Activated naive CD4-positive, alpha-beta T cell treated with anti-CD3 and anti-CD28 coated beads, Interleukin-2, amount 50 U/mL, for 72 hours (primary cell): ENCODE measurements around the gene MYLK4. TPM values are rescaled to one million over a fixed set of nuclear protein-coding genes. Genes with fewer than 3 reads are reported as not detected.

Experiments
- ATAC-seq, 2 donors: fragments of 150-1000 bp; cut with Tn5 transposase; 2 replicates each; pipeline ENCODE4 v1.10.0; 2021; ENCODE audit warnings: mild to moderate bottlenecking in 2 of 2, moderate library complexity in 2 of 2
- DNase-seq, 2 donors: peaks; one replicate each; pipeline ENCODE4 v3.0.0; 2021 to 2022; ENCODE audit warnings: low spot score in 2 of 2
- H3K27ac Mint-ChIP-seq, 2 donors: one replicate each; pipeline ENCODE4 v1.8.0; 2022; ENCODE audit warnings: mild to moderate bottlenecking in 2 of 2, mixed read lengths in 2 of 2
- H3K36me3 Mint-ChIP-seq, 2 donors: one replicate each; pipeline ENCODE4 v1.8.0; 2022; ENCODE audit warnings: mixed read lengths in 2 of 2
- H3K9me3 Mint-ChIP-seq, 2 donors: one replicate each; pipeline ENCODE4 v1.8.0; 2022; ENCODE audit warnings: mixed read lengths in 2 of 2
- total RNA-seq, 2 donors: library from RNA; stranded (reverse); gene quantifications; one replicate each; pipeline ENCODE4 v1.2.3, GENCODE V29; 2022

Gene MYLK4
- total RNA-seq, 2 donors from 2014 or later, result 0.33 TPM; not detected in 1

GRCh38 chr6:2706558-2706957 is 44.2 kb downstream of the MYLK4 start:
- no peak for ATAC-seq

GRCh38 chr6:2705256-2705655 is 45.5 kb downstream of the MYLK4 start:
- DNase-seq, result no peak
- peaks cover 0 to 3% of the 10 kb centered on the region in 2 donors for H3K36me3 Mint-ChIP-seq
- no peak overlapping the region for H3K27ac Mint-ChIP-seq
- ATAC-seq, result no peak
- peaks cover 0 to 3% of the 10 kb centered on the region in 2 donors for H3K9me3 Mint-ChIP-seq

More at GRCh38 chr6:2706558-2706957, 44.2 kb downstream of the MYLK4 start:
- Mint-ChIP-seq H3K27ac (no peak overlapping the region), H3K36me3 (peaks cover 8 to 12% of the 10 kb centered on the region in 2 donors), H3K9me3 (peaks cover 4 to 12% of the 10 kb centered on the region in 2 donors)
- DNase-seq, result no peak

GRCh38 chr6:2697291-2697690 is 53.4 kb downstream of the MYLK4 start:
- Mint-ChIP-seq H3K9me3 (no peaks in the 10 kb centered on the region), H3K27ac (no peak overlapping the region), H3K36me3 (no peaks in the 10 kb centered on the region)
- no peak for ATAC-seq
- DNase-seq, result no peak

GRCh38 chr6:2695454-2696095 is 55.1 kb downstream of the MYLK4 start:
- no peak overlapping the region for H3K27ac Mint-ChIP-seq
- no peaks in the 10 kb centered on the region for H3K9me3 Mint-ChIP-seq
- ATAC-seq (no peak), DNase-seq (no peak)
- H3K36me3 Mint-ChIP-seq, result no peaks in the 10 kb centered on the region

GRCh38 chr6:2693231-2693630 is 57.5 kb downstream of the MYLK4 start:
- Mint-ChIP-seq H3K9me3 (no peaks in the 10 kb centered on the region), H3K27ac (no peak overlapping the region), H3K36me3 (no peaks in the 10 kb centered on the region)
- no peak for DNase-seq
- no peak for ATAC-seq

GRCh38 chr6:2688401-2689064 is 62.2 kb downstream of the MYLK4 start:
- peak in 1 of 2 donors; percentile 10 for DNase-seq
- peak in 1 of 2 donors; percentile 77 for ATAC-seq
- H3K27ac Mint-ChIP-seq, result no peak overlapping the region
- H3K36me3 Mint-ChIP-seq, result no peaks in the 10 kb centered on the region
- no peaks in the 10 kb centered on the region for H3K9me3 Mint-ChIP-seq

GRCh38 chr6:2687456-2687855 is 63.3 kb downstream of the MYLK4 start:
- H3K27ac Mint-ChIP-seq, result no peak overlapping the region
- no peaks in the 10 kb centered on the region for H3K36me3 Mint-ChIP-seq
- H3K9me3 Mint-ChIP-seq, result no peaks in the 10 kb centered on the region
- DNase-seq (no peak), ATAC-seq (no peak)

- DNase-seq (no peak), ATAC-seq (no peak)
Observed at GRCh38 chr6:2686515-2686914, 64.2 kb downstream of the MYLK4 start.

GRCh38 chr6:2684766-2685754 is 65.7 kb downstream of the MYLK4 start:
- Mint-ChIP-seq H3K9me3 (no peaks in the 10 kb centered on the region), H3K27ac (no peak overlapping the region), H3K36me3 (no peaks in the 10 kb centered on the region)
- ATAC-seq (no peak), DNase-seq (no peak)

More at GRCh38 chr6:2686515-2686914, 64.2 kb downstream of the MYLK4 start:
- Mint-ChIP-seq H3K27ac (no peak overlapping the region), H3K36me3 (no peaks in the 10 kb centered on the region), H3K9me3 (no peaks in the 10 kb centered on the region)

GRCh38 chr6:2684103-2684749 is 66.5 kb downstream of the MYLK4 start:
- no peaks in the 10 kb centered on the region for H3K36me3 Mint-ChIP-seq
- no peaks in the 10 kb centered on the region for H3K9me3 Mint-ChIP-seq
- ATAC-seq, result no peak
- H3K27ac Mint-ChIP-seq, result no peak overlapping the region
- DNase-seq, result no peak

- H3K36me3 Mint-ChIP-seq, result no peaks in the 10 kb centered on the region
- ATAC-seq, result no peak
- no peak overlapping the region for H3K27ac Mint-ChIP-seq
- DNase-seq, result no peak
- H3K9me3 Mint-ChIP-seq, result no peaks in the 10 kb centered on the region
Observed at GRCh38 chr6:2680264-2680922, 70.3 kb downstream of the MYLK4 start.

GRCh38 chr6:2677080-2677593 is 73.6 kb downstream of the MYLK4 start:
- Mint-ChIP-seq H3K9me3 (no peaks in the 10 kb centered on the region), H3K36me3 (no peaks in the 10 kb centered on the region), H3K27ac (no peak overlapping the region)
- no peak for DNase-seq
- ATAC-seq, result no peak

GRCh38 chr6:2676048-2676447 is 74.7 kb downstream of the MYLK4 start:
- DNase-seq (no peak), ATAC-seq (no peak)
- Mint-ChIP-seq H3K27ac (no peak overlapping the region), H3K36me3 (no peaks in the 10 kb centered on the region), H3K9me3 (no peaks in the 10 kb centered on the region)

GRCh38 chr6:2674857-2675256 is 75.9 kb downstream of the MYLK4 start:
- DNase-seq (no peak), ATAC-seq (no peak)
- Mint-ChIP-seq H3K36me3 (no peaks in the 10 kb centered on the region), H3K27ac (no peak overlapping the region), H3K9me3 (no peaks in the 10 kb centered on the region)

- Mint-ChIP-seq H3K27ac (peak overlapping the region in 1 of 2 donors; percentile 75), H3K36me3 (no peaks in the 10 kb centered on the region), H3K9me3 (peaks cover 0 to under 1% of the 10 kb centered on the region in 2 donors)
- DNase-seq (no peak), ATAC-seq (no peak)
Observed at GRCh38 chr6:2669067-2669700, 81.5 kb downstream of the MYLK4 start.
